Endothelial cell of umbilical vein (primary cell): ENCODE results near the gene ARTN. TPM values are rescaled to one million over a fixed set of nuclear protein-coding genes. Genes with fewer than 3 reads are reported as not detected.

Experiments
- BruUV-seq: library from RNA; stranded (reverse); fragments of 400-500 nt; replicated peaks from 2 replicates; lab custom pipeline; 2021; lab: Mats Ljungman, UMichigan
- CTCF ChIA-PET: fragments of 300-600, 350-600 bp; sonication (Branson Sonifier 250); formaldehyde crosslinking; loops from one replicate; lab custom pipeline; 2021; ENCODE audit warnings: antibody characterized with exemption, inconsistent platforms; lab: Charles Lee
- POLR2A ChIA-PET: fragments of 300-600, 350-600 bp; sonication (Branson Sonifier 250); formaldehyde crosslinking; loops from one replicate; lab custom pipeline; 2021; ENCODE audit warnings: antibody characterized with exemption, inconsistent platforms; lab: Charles Lee
- DNase-seq: peaks from one replicate; pipeline ENCODE4 v3.0.0-alpha.2; 2011; ENCODE audit warnings: low read depth, low spot score
- FAIRE-seq: peaks from 2 replicates; lab custom pipeline; 2011; peaks lifted over from hg19 to GRCh38; lab: Jason Lieb, UNC
- H2AFZ ChIP-seq: 2 replicates; pipeline ENCODE4 v1.6.0; 2012; ENCODE audit warnings: low read depth, low read length, control low read depth, inconsistent platforms
- H3K27ac ChIP-seq: 2 replicates; pipeline ENCODE4 v1.5.1; 2011; ENCODE audit warnings: low read depth, mild to moderate bottlenecking, control low read depth, low read length, moderate library complexity; ENCODE audit not compliant: insufficient read depth
- H3K27me3 ChIP-seq, 2 experiments: 2 replicates each; pipeline versions ENCODE4 v1.6.0 to v1.6.1; 2011; ENCODE audit warnings: low read length in 2 of 2, mixed read lengths in 1 of 2; ENCODE audit not compliant: control insufficient read depth in 2 of 2, insufficient read depth in 2 of 2
- H3K36me3 ChIP-seq, 2 experiments: 2 replicates in 1 of 2; 3 replicates in 1 of 2; pipeline ENCODE4 v1.5.1; 2011; ENCODE audit warnings: low read length in 2 of 2, mild to moderate bottlenecking in 1 of 2, moderate library complexity in 1 of 2; ENCODE audit not compliant: control insufficient read depth in 2 of 2, insufficient read depth in 2 of 2; ENCODE audit errors: extremely low read depth in 1 of 2
- H3K4me1 ChIP-seq: 3 replicates; pipeline ENCODE4 v1.5.1; 2011; ENCODE audit warnings: mild to moderate bottlenecking, low read length; ENCODE audit not compliant: control insufficient read depth, insufficient read depth; ENCODE audit errors: extremely low read depth
- H3K4me2 ChIP-seq: 2 replicates; pipeline ENCODE4 v1.6.1; 2011; ENCODE audit warnings: low read length, control low read depth, mixed read lengths; ENCODE audit not compliant: insufficient read depth
- H3K4me3 ChIP-seq, 3 experiments: fragments of 200-600 bp in 1 of 3; sonication (generic), shearing (Covaris generic) in 1 of 3; replicated peaks in 1 of 3; 2 replicates each; pipeline ENCODE4 v1.5.1; 2011 to 2016; ENCODE audit warnings: control low read depth in 3 of 3, low read length in 3 of 3, mild to moderate bottlenecking in 2 of 3, inconsistent platforms in 1 of 3, low read depth in 1 of 3, moderate library complexity in 1 of 3; ENCODE audit not compliant: insufficient read depth in 1 of 3
- H3K79me2 ChIP-seq: 2 replicates; pipeline ENCODE4 v1.6.0; 2012; ENCODE audit warnings: low read length, inconsistent platforms; ENCODE audit not compliant: control insufficient read depth, insufficient read depth
- H3K9ac ChIP-seq: replicated peaks from 2 replicates; pipeline ENCODE3; 2011; ENCODE audit warnings: low read length, control low read depth; ENCODE audit not compliant: insufficient read depth; ENCODE audit errors: extremely low read depth
- H3K9me1 ChIP-seq: replicated peaks from 3 replicates; pipeline ENCODE4 v1.6.0; 2011; ENCODE audit warnings: mild to moderate bottlenecking, low read length; ENCODE audit not compliant: control insufficient read depth, insufficient read depth; ENCODE audit errors: extremely low read depth
- H3K9me3 ChIP-seq: replicated peaks from 2 replicates; pipeline ENCODE4 v1.5.1; 2012; ENCODE audit warnings: low read length, inconsistent platforms; ENCODE audit not compliant: control insufficient read depth, insufficient read depth
- H4K20me1 ChIP-seq: replicated peaks from 2 replicates; pipeline ENCODE3; 2011; ENCODE audit warnings: mild to moderate bottlenecking, low read length; ENCODE audit not compliant: control insufficient read depth, insufficient read depth; ENCODE audit errors: extremely low read depth
- EZH2 ChIP-seq: IDR thresholded peaks from 2 replicates; pipeline ENCODE4 v1.6.1; 2012; ENCODE audit warnings: borderline replicate concordance, low read depth, mild to moderate bottlenecking, moderate library complexity, low read length, inconsistent platforms; ENCODE audit not compliant: severe bottlenecking
- JUN ChIP-seq: IDR thresholded peaks from 2 replicates; pipeline ENCODE4 v1.6.1; 2011; ENCODE audit warnings: borderline replicate concordance, low read depth; ENCODE audit not compliant: insufficient read length, insufficient read depth
- POLR2A ChIP-seq: IDR thresholded peaks from 2 replicates; pipeline ENCODE4 v1.6.1; 2012; ENCODE audit warnings: low read depth, mild to moderate bottlenecking, control low read depth, low read length
- POLR2AphosphoS5 ChIP-seq: IDR thresholded peaks from 2 replicates; pipeline ENCODE4 v1.6.1; 2012; ENCODE audit warnings: low read depth, mild to moderate bottlenecking, control low read depth, low read length, moderate library complexity; ENCODE audit not compliant: insufficient read depth
- dilution Hi-C: fragments of 300-500 bp; cut with MboI; formaldehyde crosslinking; loops from one replicate; pipeline ENCODE4 v1.15.0; 2019; ENCODE audit warnings: low sequenced_read_pairs; ENCODE audit not compliant: extremely low pct_ligation_motif_present
- intact Hi-C: fragments of 100-400 bp; cut with micrococcal nuclease; formaldehyde crosslinking; loops from one replicate; pipeline ENCODE4 v1.10.0; 2022
- polyA plus RNA-seq, 4 experiments: library from polyadenylated mRNA; depleted of rRNA in 3 of 4; stranded (reverse) in 3 of 4; unstranded in 1 of 4; fragments of >200 nt; gene quantifications; 2 replicates each; pipeline versions ENCODE4 v1.2.1 to v1.2.3, GENCODE V29; 2011 to 2012; ENCODE audit warnings: missing spikeins in 1 of 4
- total RNA-seq: library from RNA; stranded (reverse); gene quantifications from 2 replicates; pipeline ENCODE4 v1.2.3, GENCODE V29; 2021
- TF ChIP-seq, protein P1 (sequence below), 2 donors: IDR thresholded peaks; 1 replicate in 1 of 2; 2 replicates in 1 of 2; pipeline ENCODE4 v1.5.1; 2011; ENCODE audit warnings: low read length in 2 of 2, mild to moderate bottlenecking in 2 of 2, moderate library complexity in 2 of 2, control low read depth in 1 of 2, inconsistent platforms in 1 of 2, low read depth in 1 of 2; ENCODE audit not compliant: insufficient read depth in 1 of 2; ENCODE audit errors: extremely low read depth in 1 of 2

Gene ARTN
- total and polyA plus RNA-seq, 2 donors (not counting 3 experiments of a cell fraction or from before 2014, with no cell fraction given): 0.11 to 0.18 TPM

DNA sequence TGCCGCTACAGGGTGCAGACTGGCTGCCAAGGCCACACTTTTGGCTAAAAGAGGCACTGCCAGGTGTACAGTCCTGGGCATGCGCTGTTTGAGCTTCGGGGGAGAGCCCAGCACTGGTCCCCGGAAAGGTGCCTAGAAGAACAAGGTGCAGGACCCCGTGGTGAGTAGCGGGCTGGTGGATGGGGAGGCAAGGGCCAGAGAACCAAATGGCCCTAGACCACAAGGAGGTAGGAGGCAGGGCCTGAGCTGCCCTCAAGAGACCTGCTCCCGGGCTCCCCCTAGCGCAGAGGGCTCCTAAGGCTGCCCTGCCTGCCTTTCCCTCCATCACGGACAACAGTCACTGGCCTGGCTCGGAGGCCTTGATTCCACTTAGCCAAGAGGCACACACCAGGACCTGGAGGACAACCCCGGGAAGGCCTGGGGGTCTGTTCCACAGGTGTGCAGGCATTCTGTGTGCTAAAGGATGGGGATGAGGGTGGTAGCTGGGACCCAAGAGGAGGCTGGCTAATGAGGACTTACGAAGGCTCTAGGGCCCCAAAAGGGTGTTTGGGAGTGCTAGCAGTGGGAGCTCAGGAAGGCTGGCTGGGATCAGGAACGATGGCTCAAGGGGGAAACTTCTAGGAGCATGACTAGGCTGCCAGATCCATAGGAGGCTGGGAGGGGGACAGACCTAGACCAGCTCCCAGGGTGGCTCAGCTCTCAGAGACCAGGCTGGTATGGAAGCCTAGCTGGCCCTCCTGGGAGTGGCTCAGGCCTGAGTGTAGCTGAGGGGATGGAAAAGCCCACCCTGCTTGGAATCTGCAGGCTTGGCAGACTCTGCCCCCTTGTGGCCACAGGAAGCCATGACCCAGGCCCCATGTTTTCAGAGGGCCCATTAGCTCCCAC lies 742 bp downstream of the ARTN start:
- peak; percentile 67 for FAIRE-seq
- POLR2A ChIA-PET: interaction anchor here (0.8 kb wide), 1 partner anchor 13 kb away, joined by 4 read pairs; the partner anchor contains the start of gene IPO13
- Histone ChIP-seq H3K9me3 (no peaks in the 10 kb centered on the region), H3K4me1 (peaks cover 5% of the 10 kb centered on the region), H3K9me1 (no peaks in the 10 kb centered on the region), H3K79me2 (no peaks in the 10 kb centered on the region), H4K20me1 (no peaks in the 10 kb centered on the region), H3K4me2 (no peak overlapping the region), H2AFZ (no peak overlapping the region), H3K27me3 (peaks cover 3 to 9% of the 10 kb centered on the region in 2 experiments), H3K27ac (no peak overlapping the region), H3K9ac (no peak overlapping the region), H3K4me3 (no peak overlapping the region), H3K36me3 (no peaks in the 10 kb centered on the region)
- CTCF ChIA-PET: interaction anchor here (0.7 to 18.1 kb wide), 75 partner anchors 8 to 1021 kb away, joined by 3 to 965 read pairs (median 5); partner anchors contain the start of genes ATP6V0B, DMAP1, IPO13 and KDM4A
- intact Hi-C loops: loop anchor here (1.0 to 5.0 kb wide), 5 partner anchors 82 to 405 kb away; partner anchors contain the start of genes KDM4A and ST3GAL3
- DNase-seq: peak; percentile 42
- TF ChIP-seq, protein P1, sequence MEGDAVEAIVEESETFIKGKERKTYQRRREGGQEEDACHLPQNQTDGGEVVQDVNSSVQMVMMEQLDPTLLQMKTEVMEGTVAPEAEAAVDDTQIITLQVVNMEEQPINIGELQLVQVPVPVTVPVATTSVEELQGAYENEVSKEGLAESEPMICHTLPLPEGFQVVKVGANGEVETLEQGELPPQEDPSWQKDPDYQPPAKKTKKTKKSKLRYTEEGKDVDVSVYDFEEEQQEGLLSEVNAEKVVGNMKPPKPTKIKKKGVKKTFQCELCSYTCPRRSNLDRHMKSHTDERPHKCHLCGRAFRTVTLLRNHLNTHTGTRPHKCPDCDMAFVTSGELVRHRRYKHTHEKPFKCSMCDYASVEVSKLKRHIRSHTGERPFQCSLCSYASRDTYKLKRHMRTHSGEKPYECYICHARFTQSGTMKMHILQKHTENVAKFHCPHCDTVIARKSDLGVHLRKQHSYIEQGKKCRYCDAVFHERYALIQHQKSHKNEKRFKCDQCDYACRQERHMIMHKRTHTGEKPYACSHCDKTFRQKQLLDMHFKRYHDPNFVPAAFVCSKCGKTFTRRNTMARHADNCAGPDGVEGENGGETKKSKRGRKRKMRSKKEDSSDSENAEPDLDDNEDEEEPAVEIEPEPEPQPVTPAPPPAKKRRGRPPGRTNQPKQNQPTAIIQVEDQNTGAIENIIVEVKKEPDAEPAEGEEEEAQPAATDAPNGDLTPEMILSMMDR (IDR thresholded peaks at IDR 0.05; ENCODE audit: extremely low read depth in 1 of 2, insufficient read depth in 1 of 2, low read depth in 1 of 2, low read length in 2 of 2): peak; percentile 63 to 91
- TF ChIP-seq EZH2 (no peak), POLR2A (no peak), POLR2AphosphoS5 (no peak), JUN (no peak)
- no TSS peak for BruUV-seq
- dilution Hi-C loops: loop anchor here (25.0 kb wide), 1 partner anchor 172 kb away; no protein-coding TSS in a partner anchor
